MM.1S (cell line): ENCODE results near the gene RERE.

ENCODE experiments used
- DNase-seq: peaks from one replicate; pipeline ENCODE4 v3.0.0-alpha.2; 2015
- H2AFZ ChIP-seq: fragments of 300-600 bp; sonication (generic); 2 replicates; pipeline ENCODE4 v1.6.0; 2016; ENCODE audit warnings: antibody characterized with exemption, low read length
- H3F3A ChIP-seq: fragments of 300-600 bp; sonication (generic); 2 replicates; pipeline ENCODE4 v1.6.1; 2016; ENCODE audit warnings: mild to moderate bottlenecking, antibody characterized with exemption, low read length, moderate library complexity, mixed read lengths; ENCODE audit not compliant: insufficient read depth
- H3K27ac ChIP-seq: fragments of 300-600 bp; sonication (generic); 2 replicates; pipeline ENCODE4 v1.5.1; 2016; ENCODE audit warnings: mild to moderate bottlenecking, low read length
- H3K27me3 ChIP-seq: fragments of 300-600 bp; sonication (generic); replicated peaks from 2 replicates; pipeline ENCODE4 v1.6.0; 2016; ENCODE audit warnings: low read length; ENCODE audit not compliant: insufficient read depth
- H3K36me3 ChIP-seq: fragments of 300-600 bp; sonication (generic); replicated peaks from 2 replicates; pipeline ENCODE4 v1.6.1; 2016; ENCODE audit warnings: mild to moderate bottlenecking, low read length, mixed read lengths; ENCODE audit not compliant: insufficient read depth
- H3K4me1 ChIP-seq: fragments of 300-600 bp; sonication (generic); 2 replicates; pipeline ENCODE4 v1.6.1; 2016; ENCODE audit warnings: low read length, mixed read lengths
- H3K4me2 ChIP-seq: fragments of 300-600 bp; sonication (generic); 2 replicates; pipeline ENCODE4 v1.6.0; 2016; ENCODE audit warnings: low read depth, low read length
- H3K4me3 ChIP-seq: fragments of 300-600 bp; sonication (generic); 2 replicates; pipeline ENCODE4 v1.5.1; 2016; ENCODE audit warnings: low read length, mixed read lengths
- H3K79me2 ChIP-seq: fragments of 300-600 bp; sonication (generic); 2 replicates; pipeline ENCODE4 v1.6.1; 2016; ENCODE audit warnings: mixed run types, low read length, mixed read lengths
- H3K9ac ChIP-seq: fragments of 300-600 bp; sonication (generic); 2 replicates; pipeline ENCODE4 v1.6.1; 2016; ENCODE audit warnings: low read length, mixed read lengths
- H3K9me2 ChIP-seq: fragments of 300-600 bp; sonication (generic); replicated peaks from 2 replicates; pipeline ENCODE4 v1.6.1; 2016; ENCODE audit warnings: mild to moderate bottlenecking, low read length, mixed read lengths; ENCODE audit not compliant: insufficient read depth
- H3K9me3 ChIP-seq: fragments of 300-600 bp; sonication (generic); replicated peaks from 2 replicates; pipeline ENCODE4 v1.6.1; 2016; ENCODE audit warnings: mild to moderate bottlenecking, low read length, mixed read lengths; ENCODE audit not compliant: insufficient read depth
- H4K20me1 ChIP-seq: fragments of 300-600 bp; sonication (generic); 2 replicates; pipeline ENCODE4 v1.6.1; 2016; ENCODE audit warnings: mild to moderate bottlenecking, low read length, moderate library complexity, mixed read lengths; ENCODE audit not compliant: insufficient read depth
- CTCF ChIP-seq: fragments of 300-600 bp; sonication (generic); IDR thresholded peaks from 2 replicates; pipeline ENCODE4 v1.5.1; 2016; ENCODE audit warnings: antibody characterized with exemption, low read length, mixed read lengths
- EZH2 ChIP-seq: fragments of 300-600 bp; sonication (generic); optimal IDR thresholded peaks from 2 replicates; pipeline ENCODE3; 2017; ENCODE audit warnings: low read depth, mild to moderate bottlenecking, antibody characterized with exemption, low read length, mixed read lengths
- EZH2phosphoT487 ChIP-seq: fragments of 300-600 bp; sonication (generic); IDR thresholded peaks from 2 replicates; pipeline ENCODE4 v1.6.1; 2018; ENCODE audit warnings: antibody characterized with exemption, low read length

The RERE gene

GRCh38 chr1:8524627-8525157 lies 292.7 kb downstream of the RERE start:
- no peaks in the 10 kb centered on the region for H3F3A ChIP-seq
- DNase-seq, result no peak
- no peaks in the 10 kb centered on the region for H3K9me3 ChIP-seq
- no peak for TF ChIP-seq EZH2phosphoT487
- TF ChIP-seq CTCF, result no peak
- H2AFZ ChIP-seq, result no peak overlapping the region
- no peak overlapping the region for H3K4me2 ChIP-seq
- no peaks in the 10 kb centered on the region for H3K27me3 ChIP-seq
- H4K20me1 ChIP-seq, result no peaks in the 10 kb centered on the region
- H3K79me2 ChIP-seq, result no peaks in the 10 kb centered on the region
- H3K36me3 ChIP-seq, result no peaks in the 10 kb centered on the region
- H3K27ac ChIP-seq, result no peak overlapping the region
- H3K4me1 ChIP-seq, result 0 out of 2 replicates have a peak, but pooled peaks cover 3% of the 10 kb centered on the region
- no peaks in the 10 kb centered on the region for H3K9me2 ChIP-seq
- H3K9ac ChIP-seq, result no peak overlapping the region
- H3K4me3 ChIP-seq, result no peak overlapping the region

GRCh38 chr1:8523666-8524206 lies 293.7 kb downstream of the RERE start:
- H3F3A ChIP-seq, result no peaks in the 10 kb centered on the region
- H3K9ac ChIP-seq, result no peak overlapping the region
- H3K27ac ChIP-seq, result no peak overlapping the region
- 0 out of 2 replicates have a peak, but pooled peaks cover 3% of the 10 kb centered on the region for H3K4me1 ChIP-seq
- no peaks in the 10 kb centered on the region for H3K9me3 ChIP-seq
- H3K4me2 ChIP-seq, result no peak overlapping the region
- no peaks in the 10 kb centered on the region for H3K27me3 ChIP-seq
- no peaks in the 10 kb centered on the region for H4K20me1 ChIP-seq
- TF ChIP-seq EZH2, result no peak
- TF ChIP-seq EZH2phosphoT487, result no peak
- TF ChIP-seq CTCF, result no peak
- no peaks in the 10 kb centered on the region for H3K9me2 ChIP-seq
- no peak overlapping the region for H2AFZ ChIP-seq
- no peak overlapping the region for H3K4me3 ChIP-seq
- no peaks in the 10 kb centered on the region for H3K79me2 ChIP-seq
- H3K36me3 ChIP-seq, result no peaks in the 10 kb centered on the region
- DNase-seq, result no peak

DNA sequence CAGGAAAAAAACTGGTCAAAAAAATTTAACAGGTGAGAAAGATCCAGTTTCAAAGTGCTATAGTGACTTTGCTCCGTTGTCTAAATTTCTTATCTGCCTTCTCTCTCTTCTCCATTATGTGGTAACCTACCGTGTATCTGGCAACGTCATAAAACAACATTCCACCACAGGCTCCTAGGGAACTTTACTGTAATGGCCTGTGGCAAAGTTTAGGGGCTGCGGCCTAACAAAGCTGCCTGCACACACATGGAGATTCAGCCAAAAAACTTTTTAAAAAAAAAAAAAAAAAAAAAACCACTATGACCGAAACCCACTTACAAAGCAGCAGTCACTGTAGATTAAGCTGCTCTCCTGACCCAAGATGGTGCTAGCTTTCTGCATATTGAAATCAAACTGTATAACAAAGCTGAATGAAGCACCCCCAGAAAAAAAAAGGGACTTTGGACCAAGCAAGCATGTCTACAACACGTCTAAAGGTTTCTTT lies 296.9 kb downstream of the RERE start:
- Histone ChIP-seq H3K9me3 (no peaks in the 10 kb centered on the region), H3K9ac (no peak overlapping the region), H3F3A (no peaks in the 10 kb centered on the region), H3K36me3 (no peaks in the 10 kb centered on the region), H3K27me3 (no peaks in the 10 kb centered on the region), H3K4me2 (no peak overlapping the region), H3K27ac (no peak overlapping the region), H4K20me1 (no peaks in the 10 kb centered on the region), H2AFZ (no peak overlapping the region), H3K4me1 (0 out of 2 replicates have a peak, but pooled peaks cover 3% of the 10 kb centered on the region), H3K79me2 (no peaks in the 10 kb centered on the region), H3K4me3 (no peak overlapping the region), H3K9me2 (no peaks in the 10 kb centered on the region)
- DNase-seq, result no peak
- TF ChIP-seq CTCF (no peak), EZH2phosphoT487 (no peak), EZH2 (no peak)
